ENCODE data around the gene PDP2. TPM values are rescaled to one million over a fixed set of nuclear protein-coding genes. Genes with fewer than 3 reads are reported as not detected.

Gene PDP2
- total RNA-seq, 1 donor from 2014 or later: 2.8 TPM

- H3K4me3 ChIP-seq: no peak overlapping the region
- no peak for TF ChIP-seq CTCF (IDR thresholded peaks at IDR 0.05; ENCODE audit: borderline replicate concordance)
- H3K27me3 ChIP-seq (ENCODE audit: low read depth): peaks cover 39% of the 10 kb centered on the region
- intact Hi-C loops (cut with micrococcal nuclease): no loop called here
- H3K27ac ChIP-seq (replicated peaks): no peak overlapping the region
- H3K36me3 ChIP-seq: no peaks in the 10 kb centered on the region
- peaks cover 19% of the 10 kb centered on the region for H3K4me1 ChIP-seq
- no peak for DNase-seq
- peaks cover 8% of the 10 kb centered on the region for H3K9me3 ChIP-seq (replicated peaks)
These were observed 38.9 kb upstream of the PDP2 start for GRCh38 chr16:66841366-66841765.

GRCh38 chr16:66842765-66843164, 37.5 kb upstream of the PDP2 start:
- Histone ChIP-seq H3K27ac (replicated peaks) (no peak overlapping the region), H3K9me3 (replicated peaks) (peaks cover 8% of the 10 kb centered on the region), H3K4me1 (peaks cover 19% of the 10 kb centered on the region), H3K4me3 (no peak overlapping the region), H3K27me3 (ENCODE audit: low read depth) (peaks cover 48% of the 10 kb centered on the region), H3K36me3 (no peaks in the 10 kb centered on the region)
- no peak for TF ChIP-seq CTCF (IDR thresholded peaks at IDR 0.05; ENCODE audit: borderline replicate concordance)
- DNase-seq: no peak
- intact Hi-C loops (cut with micrococcal nuclease): no loop called here

- no peak for DNase-seq
- Histone ChIP-seq H3K9me3 (replicated peaks) (peaks cover 6% of the 10 kb centered on the region), H3K27me3 (ENCODE audit: low read depth) (peaks cover 52% of the 10 kb centered on the region), H3K36me3 (no peaks in the 10 kb centered on the region), H3K4me1 (peaks cover 19% of the 10 kb centered on the region), H3K27ac (replicated peaks) (no peak overlapping the region), H3K4me3 (no peak overlapping the region)
- no peak for TF ChIP-seq CTCF (IDR thresholded peaks at IDR 0.05; ENCODE audit: borderline replicate concordance)
- intact Hi-C loops (cut with micrococcal nuclease): no loop called here
These were observed 37.1 kb upstream of the PDP2 start for GRCh38 chr16:66843191-66843590.

GRCh38 chr16:66844009-66844341, 36.3 kb upstream of the PDP2 start:
- intact Hi-C loops (cut with micrococcal nuclease): no loop called here
- no peak for DNase-seq

GRCh38 chr16:66844342-66845079, 35.8 kb upstream of the PDP2 start, which contains the start of gene CA7:
Gene CA7 (plus strand): TSS chr16:66844414. CDS start chr16:66844488, 74 bp downstream.
- Histone ChIP-seq H3K4me1 (peaks cover 19% of the 10 kb centered on the region), H3K27ac (replicated peaks) (no peak within 1 kb of the TSS), H3K9me3 (replicated peaks) (no peaks in the 10 kb centered on the region), H3K4me3 (peak within 1 kb of the TSS; percentile 67), H3K36me3 (no peaks in the 10 kb centered on the region), H3K27me3 (ENCODE audit: low read depth) (peaks cover 62% of the 10 kb centered on the region)
- intact Hi-C loops (cut with micrococcal nuclease): no loop called here
- no peak for TF ChIP-seq CTCF (IDR thresholded peaks at IDR 0.05; ENCODE audit: borderline replicate concordance)
- DNase-seq: no peak

More at GRCh38 chr16:66844009-66844341, 36.3 kb upstream of the PDP2 start:
- H3K27ac ChIP-seq (replicated peaks): no peak overlapping the region
- H3K4me3 ChIP-seq: peak overlapping the region; percentile 67
- H3K4me1 ChIP-seq: peaks cover 19% of the 10 kb centered on the region
- H3K36me3 ChIP-seq: no peaks in the 10 kb centered on the region
- no peak for TF ChIP-seq CTCF (IDR thresholded peaks at IDR 0.05; ENCODE audit: borderline replicate concordance)
- H3K27me3 ChIP-seq (ENCODE audit: low read depth): peaks cover 59% of the 10 kb centered on the region
- no peaks in the 10 kb centered on the region for H3K9me3 ChIP-seq (replicated peaks)
